ENCODE results near the gene SHISAL2A. TPM values are rescaled to one million over a fixed set of nuclear protein-coding genes. Genes with fewer than 3 reads are reported as not detected.

SHISAL2A gene
- total RNA-seq, 1 donor, result not detected

- no peak overlapping the region for H3K4me3 ChIP-seq (ENCODE audit: low read depth, low read length)
- no peak for TF ChIP-seq CTCF (IDR thresholded peaks at IDR 0.05; ENCODE audit: insufficient read depth, low read length)
- DNase-seq (ENCODE audit: low read depth), result no peak
Measured at GRCh38 chr1:52637946-52638345, 5.0 kb downstream of the SHISAL2A start.

GRCh38 chr1:52640697-52641096 lies 7.7 kb downstream of the SHISAL2A start:
- no peak for TF ChIP-seq CTCF (IDR thresholded peaks at IDR 0.05; ENCODE audit: insufficient read depth, low read length)
- H3K4me3 ChIP-seq (ENCODE audit: low read depth, low read length), result no peak overlapping the region
- DNase-seq (ENCODE audit: low read depth), result no peak

- no peak overlapping the region for H3K4me3 ChIP-seq (ENCODE audit: low read depth, low read length)
- no peak for DNase-seq (ENCODE audit: low read depth)
- TF ChIP-seq CTCF (IDR thresholded peaks at IDR 0.05; ENCODE audit: insufficient read depth, low read length), result no peak
Measured at GRCh38 chr1:52641307-52641706, 8.3 kb downstream of the SHISAL2A start.

GRCh38 chr1:52645261-52645660 lies 12.3 kb downstream of the SHISAL2A start:
- TF ChIP-seq CTCF (IDR thresholded peaks at IDR 0.05; ENCODE audit: insufficient read depth, low read length), result no peak
- H3K4me3 ChIP-seq (ENCODE audit: low read depth, low read length), result no peak overlapping the region
- no peak for DNase-seq (ENCODE audit: low read depth)

GRCh38 chr1:52651904-52652303 lies 18.9 kb downstream of the SHISAL2A start:
- H3K4me3 ChIP-seq (ENCODE audit: low read depth, low read length), result no peak overlapping the region
- TF ChIP-seq CTCF (IDR thresholded peaks at IDR 0.05; ENCODE audit: insufficient read depth, low read length), result no peak
- DNase-seq (ENCODE audit: low read depth), result no peak

- no peak for TF ChIP-seq CTCF (IDR thresholded peaks at IDR 0.05; ENCODE audit: insufficient read depth, low read length)
- DNase-seq (ENCODE audit: low read depth), result no peak
- no peak overlapping the region for H3K4me3 ChIP-seq (ENCODE audit: low read depth, low read length)
Measured at GRCh38 chr1:52653207-52653849, 20.4 kb downstream of the SHISAL2A start.

GRCh38 chr1:52654063-52654462 lies 21.1 kb downstream of the SHISAL2A start:
- H3K4me3 ChIP-seq (ENCODE audit: low read depth, low read length), result no peak overlapping the region
- TF ChIP-seq CTCF (IDR thresholded peaks at IDR 0.05; ENCODE audit: insufficient read depth, low read length), result no peak
- DNase-seq (ENCODE audit: low read depth), result no peak
